Activated CD8-positive, alpha-beta memory T cell treated with anti-CD3 and anti-CD28 coated beads, Interleukin-2, amount 10 ng/mL, durations not matched to agents 7 days and 5 days (primary cell): Measurements from ENCODE around the gene ADAMTSL1. TPM values are rescaled to one million over a fixed set of nuclear protein-coding genes. Genes with fewer than 3 reads are reported as not detected.

Experiments
- ATAC-seq: fragments of 150-1000 bp; cut with Tn5 transposase; one replicate; pipeline ENCODE4 v1.10.0; 2021; ENCODE audit warnings: moderate library complexity
- CTCF ChIA-PET: fragments of 350-600 bp; sonication (Branson Sonifier 250); formaldehyde crosslinking; loops from one replicate; lab custom pipeline; 2021; ENCODE audit warnings: antibody characterized with exemption; lab: Charles Lee
- DNase-seq: peaks from one replicate; pipeline ENCODE4 v3.0.0-alpha.2; 2020
- H3K27ac Mint-ChIP-seq: one replicate; pipeline ENCODE4 v1.8.0; 2021; ENCODE audit warnings: mild to moderate bottlenecking, mixed read lengths
- H3K27me3 Mint-ChIP-seq: one replicate; pipeline ENCODE4 v1.8.0; 2021; ENCODE audit warnings: mixed read lengths
- H3K36me3 Mint-ChIP-seq: one replicate; pipeline ENCODE4 v1.8.0; 2021; ENCODE audit warnings: mild to moderate bottlenecking, mixed read lengths
- H3K4me1 Mint-ChIP-seq: one replicate; pipeline ENCODE4 v1.8.0; 2021; ENCODE audit warnings: mixed read lengths
- H3K4me3 Mint-ChIP-seq: one replicate; pipeline ENCODE4 v1.8.0; 2021; ENCODE audit warnings: mild to moderate bottlenecking, moderate library complexity, mixed read lengths
- H3K9me3 Mint-ChIP-seq: one replicate; pipeline ENCODE4 v1.8.0; 2022; ENCODE audit warnings: low read depth, mixed read lengths
- total RNA-seq, 2 experiments: library from RNA; stranded (reverse); gene quantifications; one replicate each; pipeline ENCODE4 v1.2.3, GENCODE V29; 2021

The ADAMTSL1 gene
- total RNA-seq, 2 experiments from 2014 or later = not detected

GRCh38 chr9:18826248-18826647 is 352.3 kb downstream of the ADAMTSL1 start:
- ATAC-seq (no peak), DNase-seq (no peak)
- H3K9me3 Mint-ChIP-seq = no peaks in the 10 kb centered on the region
- no peaks in the 10 kb centered on the region for H3K36me3 Mint-ChIP-seq
- H3K4me3 Mint-ChIP-seq = no peak overlapping the region
- CTCF ChIA-PET = interaction anchor here (0.7 kb wide), 1 partner anchor 146 kb away, joined by 3 read pairs; no protein-coding TSS in a partner anchor
- peaks cover 4% of the 10 kb centered on the region for H3K4me1 Mint-ChIP-seq
- H3K27ac Mint-ChIP-seq = no peak overlapping the region
- no peaks in the 10 kb centered on the region for H3K27me3 Mint-ChIP-seq

GRCh38 chr9:18829066-18829465 is 355.1 kb downstream of the ADAMTSL1 start:
- CTCF ChIA-PET = no interaction called here
- Mint-ChIP-seq H3K36me3 (no peaks in the 10 kb centered on the region), H3K4me1 (peaks cover 4% of the 10 kb centered on the region), H3K4me3 (no peak overlapping the region), H3K27ac (no peak overlapping the region), H3K27me3 (no peaks in the 10 kb centered on the region), H3K9me3 (no peaks in the 10 kb centered on the region)
- no peak for DNase-seq
- no peak for ATAC-seq

GRCh38 chr9:18829873-18830272 is 355.9 kb downstream of the ADAMTSL1 start:
- CTCF ChIA-PET = no interaction called here
- H3K27ac Mint-ChIP-seq = no peak overlapping the region
- H3K36me3 Mint-ChIP-seq = no peaks in the 10 kb centered on the region
- H3K9me3 Mint-ChIP-seq = no peaks in the 10 kb centered on the region
- H3K4me3 Mint-ChIP-seq = no peak overlapping the region
- ATAC-seq = no peak
- no peaks in the 10 kb centered on the region for H3K27me3 Mint-ChIP-seq
- no peak for DNase-seq
- peaks cover 4% of the 10 kb centered on the region for H3K4me1 Mint-ChIP-seq

- no peak overlapping the region for H3K4me3 Mint-ChIP-seq
- DNase-seq (no peak), ATAC-seq (no peak)
- peaks cover 3% of the 10 kb centered on the region for H3K27me3 Mint-ChIP-seq
- H3K4me1 Mint-ChIP-seq = peaks cover 2% of the 10 kb centered on the region
- CTCF ChIA-PET = no interaction called here
- H3K27ac Mint-ChIP-seq = no peak overlapping the region
- H3K36me3 Mint-ChIP-seq = no peaks in the 10 kb centered on the region
- H3K9me3 Mint-ChIP-seq = no peaks in the 10 kb centered on the region
Measured at GRCh38 chr9:18834740-18835361, 360.9 kb downstream of the ADAMTSL1 start.

DNA sequence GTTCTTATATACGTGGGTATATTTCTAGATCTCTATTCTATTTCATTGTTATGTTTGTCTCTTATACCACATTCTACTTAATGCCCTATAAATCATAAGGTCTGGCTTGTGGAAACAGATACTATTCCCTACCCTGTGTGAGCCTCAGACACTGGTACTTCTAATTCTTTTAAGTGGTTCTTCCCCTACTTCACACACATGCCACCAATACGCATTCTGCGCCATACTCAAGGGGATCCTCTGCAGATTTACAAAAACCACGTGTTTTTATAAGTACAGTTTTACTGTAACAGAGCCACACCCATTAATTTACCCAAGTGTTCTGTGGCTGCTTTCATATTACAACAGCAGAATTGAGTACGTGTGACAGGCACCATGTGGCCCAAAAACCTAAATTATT is 363.4 kb downstream of the ADAMTSL1 start:
- no peak for ATAC-seq
- H3K9me3 Mint-ChIP-seq = no peaks in the 10 kb centered on the region
- H3K27ac Mint-ChIP-seq = no peak overlapping the region
- CTCF ChIA-PET = no interaction called here
- peaks cover 3% of the 10 kb centered on the region for H3K27me3 Mint-ChIP-seq
- DNase-seq = no peak
- peaks cover 2% of the 10 kb centered on the region for H3K4me1 Mint-ChIP-seq
- H3K36me3 Mint-ChIP-seq = no peaks in the 10 kb centered on the region
- H3K4me3 Mint-ChIP-seq = no peak overlapping the region

DNA sequence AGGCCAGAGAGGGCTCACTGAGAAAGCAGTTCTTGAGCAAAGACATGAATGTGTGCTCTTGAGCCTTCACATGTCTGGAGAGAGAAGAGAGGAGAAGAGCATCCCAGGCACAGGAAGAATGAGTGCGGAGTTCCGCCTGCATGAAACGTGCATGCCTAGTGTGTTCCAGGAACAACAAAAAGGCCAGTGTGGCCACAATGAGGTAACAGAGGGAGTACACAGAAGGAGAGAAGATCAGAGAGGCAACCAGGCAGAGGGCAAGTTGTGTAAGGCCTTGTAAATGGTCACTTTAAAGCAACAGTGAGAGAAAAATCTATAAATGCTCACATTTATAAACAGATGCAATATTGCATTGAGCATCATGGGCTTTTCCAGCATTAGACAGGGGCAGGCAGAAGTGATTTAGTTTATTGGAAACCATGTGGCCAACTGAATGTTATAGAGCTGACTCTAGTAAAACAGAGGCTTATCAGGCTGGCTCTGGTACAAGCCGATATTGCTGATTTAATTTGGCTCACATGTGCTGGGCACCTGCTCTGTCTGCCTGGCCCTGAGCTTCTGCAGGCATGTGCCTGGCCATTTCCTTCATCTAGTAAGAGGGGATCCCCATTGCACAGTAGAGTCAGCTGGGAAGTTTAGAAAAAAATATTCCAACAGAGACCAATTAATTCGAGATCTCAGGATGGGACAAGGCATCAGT is 373.8 kb downstream of the ADAMTSL1 start:
- no peak for ATAC-seq
- Mint-ChIP-seq H3K9me3 (no peaks in the 10 kb centered on the region), H3K4me1 (no peaks in the 10 kb centered on the region), H3K36me3 (no peaks in the 10 kb centered on the region), H3K4me3 (no peak overlapping the region), H3K27me3 (no peaks in the 10 kb centered on the region), H3K27ac (no peak overlapping the region)
- CTCF ChIA-PET = no interaction called here
- DNase-seq = no peak

GRCh38 chr9:18848657-18849056 is 374.7 kb downstream of the ADAMTSL1 start:
- H3K36me3 Mint-ChIP-seq = no peaks in the 10 kb centered on the region
- no peaks in the 10 kb centered on the region for H3K9me3 Mint-ChIP-seq
- H3K27ac Mint-ChIP-seq = no peak overlapping the region
- ATAC-seq (no peak), DNase-seq (no peak)
- H3K27me3 Mint-ChIP-seq = no peaks in the 10 kb centered on the region
- no peak overlapping the region for H3K4me3 Mint-ChIP-seq
- H3K4me1 Mint-ChIP-seq = no peaks in the 10 kb centered on the region
- CTCF ChIA-PET = no interaction called here

DNA sequence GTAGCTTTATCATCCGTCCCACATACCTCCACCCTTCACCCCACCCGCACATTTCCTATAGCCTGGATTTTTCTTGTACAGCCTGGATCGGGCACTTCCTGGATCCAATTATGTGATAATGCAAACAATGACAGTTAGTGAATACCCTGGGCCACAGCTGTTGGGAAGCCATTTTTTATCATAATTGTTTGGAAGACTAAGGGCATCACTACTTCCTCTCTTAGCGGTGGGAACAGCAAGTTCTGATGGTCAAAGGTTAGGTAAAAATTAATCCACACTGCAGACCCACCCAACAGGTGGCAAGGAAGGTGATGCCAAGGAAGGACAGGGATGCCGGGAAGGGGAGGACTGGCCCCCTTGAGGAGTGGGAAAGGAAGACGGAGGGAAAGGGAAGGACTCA is 375.3 kb downstream of the ADAMTSL1 start:
- no peak overlapping the region for H3K27ac Mint-ChIP-seq
- H3K4me1 Mint-ChIP-seq = no peaks in the 10 kb centered on the region
- H3K9me3 Mint-ChIP-seq = no peaks in the 10 kb centered on the region
- no peak overlapping the region for H3K4me3 Mint-ChIP-seq
- H3K27me3 Mint-ChIP-seq = no peaks in the 10 kb centered on the region
- H3K36me3 Mint-ChIP-seq = no peaks in the 10 kb centered on the region
- DNase-seq (no peak), ATAC-seq (no peak)
- CTCF ChIA-PET = no interaction called here

DNA sequence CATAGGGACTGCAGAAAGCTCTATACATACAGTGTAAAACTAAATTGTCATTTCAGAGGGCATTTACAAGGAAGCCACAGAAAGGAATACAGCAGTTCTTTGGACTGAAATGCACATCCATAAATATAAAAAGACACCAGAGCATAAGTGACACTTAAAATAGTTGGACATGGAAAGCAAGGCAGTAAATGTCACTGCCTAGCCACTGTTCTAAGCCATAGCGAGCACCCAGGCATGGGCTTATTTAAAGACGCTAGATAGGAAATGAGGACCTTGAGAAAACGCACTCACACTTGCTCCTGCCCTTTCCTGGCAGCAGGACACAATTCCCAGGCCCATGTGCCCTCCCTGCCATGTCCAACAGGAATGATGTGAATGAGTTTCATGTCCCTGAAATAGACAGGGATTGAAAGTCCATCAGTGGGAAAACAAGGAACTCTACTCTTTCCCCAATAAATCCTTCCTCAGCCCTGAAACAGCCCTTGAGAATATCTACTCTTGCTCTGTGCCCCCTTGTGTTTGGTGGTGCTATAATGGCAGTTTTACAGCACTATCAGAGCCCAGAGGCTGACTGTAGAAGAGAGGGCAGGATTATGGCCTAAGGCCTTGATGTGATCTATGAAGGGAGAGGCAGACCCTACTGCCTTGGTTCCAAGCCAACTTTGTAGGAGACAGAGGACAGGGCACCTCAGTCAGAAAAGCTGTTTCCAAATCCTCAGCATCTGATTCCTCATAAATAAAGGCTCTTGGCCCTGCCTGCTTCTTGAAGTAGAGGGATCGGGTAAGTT is 376.1 kb downstream of the ADAMTSL1 start:
- Mint-ChIP-seq H3K27me3 (peaks cover 2% of the 10 kb centered on the region), H3K4me3 (no peak overlapping the region), H3K4me1 (no peaks in the 10 kb centered on the region), H3K36me3 (no peaks in the 10 kb centered on the region), H3K9me3 (no peaks in the 10 kb centered on the region), H3K27ac (no peak overlapping the region)
- no peak for ATAC-seq
- no peak for DNase-seq
- CTCF ChIA-PET = no interaction called here

DNA sequence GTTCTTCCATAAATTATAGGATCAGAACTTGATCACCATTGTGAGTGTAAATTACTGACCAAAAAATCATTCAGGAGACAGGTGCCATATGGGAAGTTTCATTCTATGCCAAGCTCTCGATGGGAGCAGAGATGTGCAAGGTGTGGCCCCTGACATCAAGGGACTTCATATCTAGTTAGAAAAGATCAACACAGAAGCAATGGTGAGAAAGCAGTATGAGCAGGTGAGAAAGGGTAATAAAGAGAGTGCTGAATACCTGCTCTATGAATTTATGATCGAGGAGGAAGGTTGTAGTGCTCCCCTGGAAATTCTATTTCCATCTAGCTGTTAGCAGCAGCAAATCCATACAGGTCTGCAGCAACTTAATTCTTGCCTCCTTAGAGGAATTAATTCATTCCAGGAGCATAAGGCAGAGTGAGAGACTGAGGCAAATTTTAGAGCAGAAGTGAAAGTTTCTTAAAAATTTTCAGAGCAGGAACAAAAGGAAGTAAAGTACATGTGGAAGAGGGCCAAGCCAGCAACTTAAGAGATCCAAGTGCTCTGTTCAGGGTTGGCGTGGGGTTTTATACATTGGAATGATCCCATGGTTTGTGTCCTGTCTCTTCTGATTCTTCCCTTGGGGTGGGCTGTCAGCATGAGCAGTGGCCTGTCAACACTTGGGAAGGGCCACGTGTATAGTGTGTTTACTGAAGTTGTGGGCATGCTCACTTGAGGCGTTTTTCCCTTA is 377.3 kb downstream of the ADAMTSL1 start:
- Mint-ChIP-seq H3K27me3 (peaks cover 7% of the 10 kb centered on the region), H3K9me3 (no peaks in the 10 kb centered on the region), H3K27ac (no peak overlapping the region), H3K4me3 (no peak overlapping the region), H3K4me1 (no peaks in the 10 kb centered on the region), H3K36me3 (no peaks in the 10 kb centered on the region)
- ATAC-seq (no peak), DNase-seq (no peak)
- CTCF ChIA-PET = no interaction called here

DNA sequence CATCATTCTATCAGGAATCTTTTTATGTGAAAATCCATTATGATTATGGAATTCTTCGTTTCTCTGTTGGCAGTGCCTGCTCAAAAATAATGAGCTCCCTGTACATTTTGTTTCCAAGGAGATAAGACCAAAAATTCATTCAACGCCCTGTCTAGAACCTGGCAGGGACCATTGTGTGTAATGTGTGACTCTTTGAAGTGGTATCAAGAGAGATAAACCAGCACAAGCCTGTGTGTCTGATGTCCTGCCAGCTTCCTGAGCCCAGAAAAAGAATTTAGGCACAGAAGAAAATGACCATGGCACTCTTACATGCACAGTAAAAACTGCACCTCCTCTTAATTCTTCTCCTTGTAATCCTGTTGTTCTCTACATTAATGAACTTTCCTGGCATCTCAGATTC is 381.7 kb downstream of the ADAMTSL1 start:
- ATAC-seq (no peak), DNase-seq (no peak)
- CTCF ChIA-PET = no interaction called here
- Mint-ChIP-seq H3K4me1 (no peaks in the 10 kb centered on the region), H3K27me3 (peaks cover 8% of the 10 kb centered on the region), H3K9me3 (no peaks in the 10 kb centered on the region), H3K27ac (no peak overlapping the region), H3K4me3 (no peak overlapping the region), H3K36me3 (no peaks in the 10 kb centered on the region)

DNA sequence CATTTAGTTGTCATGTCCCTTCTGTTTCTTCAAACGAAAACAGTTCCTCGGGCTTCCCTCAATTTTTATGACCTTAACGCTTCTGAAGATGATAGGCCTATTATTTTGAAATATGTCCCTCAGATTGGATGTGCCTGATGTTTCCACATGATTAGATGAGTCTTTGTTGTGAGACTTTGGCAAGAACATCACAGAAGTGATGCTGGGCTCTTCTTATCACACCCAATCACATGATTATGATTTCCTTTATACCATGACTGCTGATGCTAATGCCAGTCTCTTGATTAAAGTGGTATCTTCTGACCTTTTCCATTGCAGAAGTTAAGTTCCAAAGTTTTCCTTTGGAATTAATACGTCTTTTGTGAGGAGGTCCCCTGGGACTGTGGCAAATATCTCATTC is 383.4 kb downstream of the ADAMTSL1 start:
- Mint-ChIP-seq H3K4me3 (no peak overlapping the region), H3K27me3 (peaks cover 9% of the 10 kb centered on the region), H3K9me3 (no peaks in the 10 kb centered on the region), H3K4me1 (no peaks in the 10 kb centered on the region), H3K36me3 (no peaks in the 10 kb centered on the region), H3K27ac (no peak overlapping the region)
- DNase-seq = no peak
- ATAC-seq = no peak
- CTCF ChIA-PET = no interaction called here

- no peak for DNase-seq
- Mint-ChIP-seq H3K9me3 (no peaks in the 10 kb centered on the region), H3K27me3 (peaks cover 9% of the 10 kb centered on the region), H3K36me3 (no peaks in the 10 kb centered on the region), H3K4me1 (no peaks in the 10 kb centered on the region), H3K27ac (no peak overlapping the region), H3K4me3 (no peak overlapping the region)
- no peak for ATAC-seq
- CTCF ChIA-PET = no interaction called here
Measured at GRCh38 chr9:18857769-18858168, 383.8 kb downstream of the ADAMTSL1 start.
